HG03139 (cell line): ENCODE measurements around the gene CCR5AS.
"Not testable (repeated sequence)": the region's sequence is repeated elsewhere in the genome, so short reads cannot be mapped to it uniquely, and the experiment has no call there.

Source experiments
- ATAC-seq: cut with Tn5 transposase; IDR thresholded peaks from one replicate; pipeline ENCODE4 v1.9.1; 2021; ENCODE audit not compliant: unreplicated experiment

The CCR5AS gene

DNA sequence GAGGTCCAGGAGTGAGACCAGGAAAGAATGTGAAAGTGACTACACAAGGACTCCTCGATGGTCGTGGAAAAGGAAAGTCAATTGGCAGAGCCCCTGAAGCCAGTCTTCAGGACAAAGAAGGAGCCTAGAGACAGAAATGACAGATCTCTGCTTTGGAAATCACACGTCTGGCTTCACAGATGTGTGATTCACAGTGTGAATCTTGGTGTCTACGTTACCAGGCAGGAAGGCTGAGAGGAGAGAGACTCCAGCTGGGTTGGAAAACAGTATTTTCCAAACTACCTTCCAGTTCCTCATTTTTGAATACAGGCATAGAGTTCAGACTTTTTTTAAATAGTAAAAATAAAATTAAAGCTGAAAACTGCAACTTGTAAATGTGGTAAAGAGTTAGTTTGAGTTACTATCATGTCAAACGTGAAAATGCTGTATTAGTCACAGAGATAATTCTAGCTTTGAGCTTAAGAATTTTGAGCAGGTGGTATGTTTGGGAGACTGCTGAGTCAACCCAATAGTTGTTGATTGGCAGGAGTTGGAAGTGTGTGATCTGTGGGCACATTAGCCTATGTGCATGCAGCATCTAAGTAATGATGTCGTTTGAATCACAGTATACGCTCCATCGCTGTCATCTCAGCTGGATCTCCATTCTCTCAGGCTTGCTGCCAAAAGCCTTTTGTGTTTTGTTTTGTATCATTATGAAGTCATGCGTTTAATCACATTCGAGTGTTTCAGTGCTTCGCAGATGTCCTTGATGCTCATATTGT lies 47.0 kb downstream of the CCR5AS start:
- ATAC-seq, result no peak

DNA sequence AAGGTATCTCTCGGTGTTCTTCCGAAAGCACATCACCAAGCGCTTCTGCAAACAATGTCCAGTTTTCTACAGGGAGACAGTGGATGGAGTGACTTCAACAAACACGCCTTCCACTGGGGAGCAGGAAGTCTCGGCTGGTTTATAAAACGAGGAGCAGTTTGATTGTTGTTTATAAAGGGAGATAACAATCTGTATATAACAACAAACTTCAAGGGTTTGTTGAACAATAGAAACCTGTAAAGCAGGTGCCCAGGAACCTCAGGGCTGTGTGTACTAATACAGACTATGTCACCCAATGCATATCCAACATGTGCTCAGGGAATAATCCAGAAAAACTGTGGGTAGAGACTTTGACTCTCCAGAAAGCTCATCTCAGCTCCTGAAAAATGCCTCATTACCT lies 48.4 kb downstream of the CCR5AS start:
- no peak for ATAC-seq

GRCh38 chr3:46356909-46357308 lies 50.0 kb downstream of the CCR5AS start:
- ATAC-seq, result no peak

DNA sequence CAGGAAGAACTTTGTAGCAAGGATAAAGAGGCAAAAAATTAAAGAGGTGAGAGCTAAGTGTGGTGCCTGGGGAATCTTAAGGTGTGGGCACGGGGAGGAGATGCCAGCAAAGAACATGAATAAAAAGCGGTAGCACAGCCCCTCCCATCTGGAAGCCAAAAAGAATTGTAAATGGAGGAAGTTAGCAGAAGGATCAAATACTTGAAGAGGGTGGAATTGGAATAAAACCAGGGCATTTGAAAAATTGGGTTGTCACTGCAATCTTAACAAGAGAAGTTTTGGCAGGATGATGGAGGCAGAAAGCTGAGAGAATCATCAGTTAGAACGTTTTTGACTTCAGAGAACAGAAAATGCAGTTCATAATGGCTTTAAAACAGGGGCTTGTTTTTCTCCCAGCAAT lies 50.6 kb downstream of the CCR5AS start:
- no peak for ATAC-seq

DNA sequence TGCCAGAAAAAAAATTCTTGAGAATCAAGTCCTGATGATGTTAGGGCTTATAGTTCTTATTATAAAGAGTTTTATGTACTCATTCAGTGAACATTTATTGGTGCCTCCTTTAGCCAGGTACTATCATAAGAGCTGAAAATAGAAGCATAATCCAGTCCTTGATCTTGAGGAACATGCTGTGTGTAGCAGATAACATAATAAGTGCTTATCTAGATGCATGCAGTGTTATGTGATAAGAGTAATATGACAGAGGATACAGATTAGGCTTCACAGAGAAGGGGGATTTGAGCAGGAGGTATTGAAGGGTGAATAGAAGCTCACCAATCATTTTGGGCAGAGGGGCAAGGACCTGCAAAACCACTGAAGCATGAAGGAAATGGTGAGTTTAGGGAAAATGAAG lies 51.9 kb downstream of the CCR5AS start:
- ATAC-seq, result no peak

GRCh38 chr3:46354478-46354877 lies 52.4 kb downstream of the CCR5AS start:
- ATAC-seq, result no peak

- ATAC-seq, result no peak
These were observed 53.0 kb downstream of the CCR5AS start, which contains the start of gene CCR2 for GRCh38 chr3:46353647-46354410. TSS of gene CCR2 (plus strand) at chr3:46354111. CDS start at chr3:46357528, 3,417 bp downstream.

DNA sequence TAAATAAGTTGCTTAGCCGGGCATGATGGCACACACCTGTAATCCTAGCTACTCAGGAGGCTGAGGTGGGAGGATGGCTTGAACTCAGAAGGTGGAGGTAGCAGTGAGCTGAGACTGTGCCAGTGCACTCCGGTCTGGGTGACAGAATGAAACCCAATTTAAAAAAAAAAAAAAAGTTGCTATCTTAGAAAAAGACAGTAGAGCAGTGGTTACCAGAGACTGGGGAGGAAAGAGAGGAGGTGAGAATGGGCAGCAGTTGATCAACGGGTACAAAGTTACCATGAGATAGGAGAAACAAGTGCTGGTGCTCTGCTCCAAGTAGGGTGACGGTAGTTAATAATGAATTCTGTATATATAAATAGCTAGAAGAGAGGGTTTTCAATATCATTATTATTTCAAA lies 53.8 kb downstream of the CCR5AS start:
- no peak for ATAC-seq

DNA sequence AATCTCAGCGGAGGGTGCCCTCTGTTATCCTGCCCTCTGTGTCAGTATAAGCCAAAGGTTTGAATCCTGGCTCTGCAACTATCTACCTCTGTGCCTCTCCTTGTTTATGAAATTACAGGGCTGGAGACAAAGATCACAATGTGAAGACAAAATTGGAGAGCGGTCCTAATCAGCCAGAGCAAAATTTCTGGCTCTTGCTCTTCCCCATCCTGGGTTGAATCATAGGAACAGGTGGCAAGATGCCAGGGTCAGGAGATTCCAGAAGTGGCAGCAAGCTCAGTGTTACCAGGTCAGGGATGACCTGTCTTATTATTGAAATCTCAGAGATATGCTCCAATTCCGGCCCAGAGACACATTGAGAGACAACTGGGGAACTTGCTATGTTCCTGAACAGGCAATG lies 55.2 kb downstream of the CCR5AS start:
- ATAC-seq, result no peak

- ATAC-seq, result no peak
These were observed 56.7 kb downstream of the CCR5AS start for GRCh38 chr3:46350262-46350565.

GRCh38 chr3:46349484-46350261 lies 57.2 kb downstream of the CCR5AS start:
- ATAC-seq, result no peak

GRCh38 chr3:46348823-46349482 lies 57.9 kb downstream of the CCR5AS start:
- no peak for ATAC-seq

GRCh38 chr3:46344476-46344875 lies 62.4 kb downstream of the CCR5AS start:
- ATAC-seq, result no peak

DNA sequence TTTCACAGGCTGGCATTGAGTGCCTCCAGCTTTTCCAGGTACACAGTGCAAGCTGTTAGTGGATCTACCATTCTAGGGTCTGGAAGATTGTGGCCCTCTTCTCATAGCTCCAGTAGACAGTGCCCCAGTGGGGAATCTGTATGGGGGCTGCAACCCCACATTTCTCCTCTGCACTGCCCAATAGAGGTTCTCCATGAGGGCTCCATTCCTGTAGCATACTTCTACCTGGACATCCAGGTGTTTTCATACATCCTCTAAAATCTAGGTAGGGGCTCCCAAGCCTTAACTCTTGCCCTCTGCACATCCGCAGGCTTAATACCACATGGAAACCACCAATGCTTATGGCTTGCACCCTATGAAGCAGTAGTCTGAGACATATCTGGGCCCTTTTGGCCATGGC lies 68.0 kb downstream of the CCR5AS start:
- ATAC-seq, result no peak

GRCh38 chr3:46337911-46338310 lies 69.0 kb downstream of the CCR5AS start:
- ATAC-seq, result no peak

GRCh38 chr3:46335541-46335940 lies 71.3 kb downstream of the CCR5AS start:
- ATAC-seq, result no peak

GRCh38 chr3:46334741-46335478 lies 72.0 kb downstream of the CCR5AS start:
- no peak for ATAC-seq

GRCh38 chr3:46330676-46331075 lies 76.2 kb downstream of the CCR5AS start:
- not testable (repeated sequence) for ATAC-seq

GRCh38 chr3:46325645-46326300 lies 81.1 kb downstream of the CCR5AS start:
- no peak for ATAC-seq

- ATAC-seq, result no peak
These were observed 82.8 kb downstream of the CCR5AS start for GRCh38 chr3:46324036-46324435.
